GM12864 (cell line): Measurements from ENCODE around the gene HIC1.

Experiments used
- DNase-seq: peaks from one replicate; pipeline ENCODE4 v3.0.0-alpha.2; 2011; ENCODE audit warnings: low read depth
- H3K4me3 ChIP-seq: 2 replicates; pipeline ENCODE4 v1.5.1; 2011; ENCODE audit warnings: mild to moderate bottlenecking, low read depth, low read length, control low read depth
- CTCF ChIP-seq: IDR thresholded peaks from 2 replicates; pipeline ENCODE4 v1.5.1; 2011; ENCODE audit warnings: low read depth, mild to moderate bottlenecking, moderate library complexity, low read length, control low read depth, inconsistent platforms; ENCODE audit errors: missing control alignments

Gene HIC1

DNA sequence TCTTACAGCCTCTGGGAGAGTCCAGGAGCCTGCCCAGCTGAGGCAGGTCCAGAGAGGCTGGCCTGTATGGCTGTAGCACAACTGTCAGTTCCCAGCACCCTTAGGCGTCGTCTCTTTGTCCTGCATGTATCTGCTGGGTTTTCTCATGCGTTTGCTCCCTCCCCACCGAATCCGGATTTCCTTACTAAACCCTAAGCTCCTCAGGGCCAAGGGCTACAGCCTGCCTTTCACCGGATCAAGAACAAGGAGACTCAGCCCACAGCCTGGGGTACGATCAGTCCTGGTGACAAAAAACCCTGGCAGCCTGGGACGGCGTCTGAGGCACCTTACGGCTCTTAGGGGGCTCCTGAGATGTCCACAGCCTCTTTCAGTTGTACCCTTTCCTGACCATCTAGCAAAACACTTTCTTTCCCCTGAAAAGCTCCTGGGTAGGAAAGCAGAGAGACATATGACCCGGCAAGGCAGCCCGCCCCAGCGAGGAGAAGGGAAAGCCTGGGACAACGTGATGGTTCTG lies 12.2 kb downstream of the HIC1 start:
- no peak overlapping the region for H3K4me3 ChIP-seq
- no peak for DNase-seq
- TF ChIP-seq CTCF: no peak

- no peak overlapping the region for H3K4me3 ChIP-seq
- no peak for TF ChIP-seq CTCF
- no peak for DNase-seq
These were observed 12.7 kb downstream of the HIC1 start for GRCh38 chr17:2067608-2068024.

DNA sequence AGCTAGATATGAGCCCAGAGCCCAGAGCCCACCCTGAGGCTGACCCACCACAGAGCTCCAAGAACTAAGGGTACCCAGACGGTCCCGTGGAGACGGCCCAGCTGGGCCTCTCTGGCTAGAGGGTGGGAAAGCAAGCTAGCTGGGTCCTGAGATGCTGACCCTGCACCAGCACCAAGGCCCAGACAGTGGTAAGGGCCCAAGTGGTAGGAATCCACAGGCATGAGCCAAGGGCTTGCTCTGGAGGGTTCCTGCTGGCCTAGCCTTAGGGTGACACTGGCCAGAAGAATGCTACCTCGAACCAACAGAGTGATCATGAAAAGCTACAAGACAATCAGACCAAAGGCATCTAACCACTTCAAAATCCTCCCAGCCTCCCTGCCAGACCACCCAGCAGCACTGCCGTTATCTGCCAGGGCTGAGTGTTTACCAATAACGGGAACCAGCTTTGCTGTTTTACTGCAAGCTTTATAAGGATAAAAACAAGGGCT lies 13.2 kb downstream of the HIC1 start:
- DNase-seq: no peak
- H3K4me3 ChIP-seq: no peak overlapping the region
- no peak for TF ChIP-seq CTCF

GRCh38 chr17:2068519-2069051 lies 13.7 kb downstream of the HIC1 start:
- TF ChIP-seq CTCF: no peak
- DNase-seq: no peak
- H3K4me3 ChIP-seq: no peak overlapping the region

GRCh38 chr17:2070241-2071023 lies 15.5 kb downstream of the HIC1 start:
- peak; percentile 26 for TF ChIP-seq CTCF
- H3K4me3 ChIP-seq: no peak overlapping the region; the same call in 1 of the 2 replicates
- peak; percentile 88 for DNase-seq

DNA sequence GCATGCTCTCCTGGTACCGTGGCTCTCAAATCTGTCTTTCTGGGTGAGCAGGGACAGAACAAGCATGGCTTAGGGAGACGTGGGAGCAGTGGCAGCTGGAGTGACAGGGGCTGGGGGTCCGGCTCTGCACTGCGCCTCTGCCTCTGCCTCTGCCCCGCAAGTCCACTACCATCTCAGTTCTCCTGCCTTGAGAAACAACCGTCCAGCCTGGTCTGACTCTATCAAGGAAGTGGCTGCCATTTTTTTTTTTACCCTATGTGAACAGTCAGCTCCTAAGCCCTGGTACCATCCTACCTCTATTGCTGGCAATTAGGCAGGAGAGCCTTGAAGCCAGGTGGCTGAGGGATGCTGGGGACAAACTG lies 16.1 kb downstream of the HIC1 start:
- TF ChIP-seq CTCF: no peak
- H3K4me3 ChIP-seq: no peak overlapping the region
- DNase-seq: no peak
